CD8-positive, alpha-beta memory T cell (primary cell): ENCODE data around the gene SEC31A. TPM values are rescaled to one million over a fixed set of nuclear protein-coding genes. Genes with fewer than 3 reads are reported as not detected.

Experiments
- CTCF ChIA-PET: fragments of 350-600 bp; sonication (Branson Sonifier 250); formaldehyde crosslinking; loops from one replicate; lab custom pipeline; 2021; ENCODE audit warnings: antibody characterized with exemption; lab: Charles Lee
- POLR2A ChIA-PET: fragments of 350-600 bp; sonication (Branson Sonifier 250); formaldehyde crosslinking; loops from one replicate; lab custom pipeline; 2021; ENCODE audit warnings: antibody characterized with exemption; lab: Charles Lee
- DNase-seq, 5 donors: peaks; one replicate each; pipeline versions ENCODE4 v3.0.0 to v3.0.0-alpha.2; 2020 to 2022; ENCODE audit warnings: mixed read lengths in 1 of 5
- H3K27ac ChIP-seq: one replicate; pipeline ENCODE4 v1.7.0; 2013; ENCODE audit warnings: low read depth, mild to moderate bottlenecking, low read length, moderate library complexity
- H3K27me3 ChIP-seq: 2 replicates; pipeline ENCODE4 v1.7.0; 2013; ENCODE audit warnings: low read length, mild to moderate bottlenecking; ENCODE audit not compliant: insufficient read depth, poor library complexity, severe bottlenecking
- H3K36me3 ChIP-seq: 2 replicates; pipeline ENCODE4 v1.7.0; 2013; ENCODE audit warnings: mild to moderate bottlenecking, low read length, moderate library complexity; ENCODE audit not compliant: insufficient read depth
- H3K4me1 ChIP-seq: 2 replicates; pipeline ENCODE4 v1.7.0; 2013; ENCODE audit warnings: mild to moderate bottlenecking, low read length, moderate library complexity; ENCODE audit not compliant: insufficient read depth
- H3K4me3 ChIP-seq: 2 replicates; pipeline ENCODE4 v1.7.0; 2013; ENCODE audit warnings: mild to moderate bottlenecking, low read length
- H3K9me3 ChIP-seq: 2 replicates; pipeline ENCODE4 v1.7.0; 2013; ENCODE audit warnings: mild to moderate bottlenecking, low read length
- H3K27ac Mint-ChIP-seq, 8 donors: one replicate each; pipeline ENCODE4 v1.8.0; 2020 to 2021; ENCODE audit warnings: mixed read lengths in 8 of 8, mild to moderate bottlenecking in 6 of 8, inconsistent platforms in 3 of 8, moderate library complexity in 3 of 8
- H3K27me3 Mint-ChIP-seq, 2 donors: one replicate each; pipeline ENCODE4 v1.8.0; 2020 to 2021; ENCODE audit warnings: mixed read lengths in 2 of 2, mild to moderate bottlenecking in 1 of 2, moderate library complexity in 1 of 2
- H3K36me3 Mint-ChIP-seq, 3 donors: one replicate each; pipeline ENCODE4 v1.8.0; 2020 to 2021; ENCODE audit warnings: mixed read lengths in 3 of 3, inconsistent platforms in 1 of 3, mild to moderate bottlenecking in 1 of 3
- H3K4me1 Mint-ChIP-seq, 3 donors: one replicate each; pipeline ENCODE4 v1.8.0; 2020 to 2021; ENCODE audit warnings: mixed read lengths in 3 of 3, inconsistent platforms in 1 of 3, mild to moderate bottlenecking in 1 of 3
- H3K4me3 Mint-ChIP-seq, 7 donors: one replicate each; pipeline ENCODE4 v1.8.0; 2020 to 2021; ENCODE audit warnings: mixed read lengths in 7 of 7, mild to moderate bottlenecking in 6 of 7, moderate library complexity in 4 of 7, inconsistent platforms in 2 of 7
- H3K9me3 Mint-ChIP-seq, 5 donors: one replicate each; pipeline ENCODE4 v1.8.0; 2020 to 2022; ENCODE audit warnings: mixed read lengths in 5 of 5, mild to moderate bottlenecking in 3 of 5, moderate library complexity in 2 of 5, inconsistent platforms in 1 of 5
- polyA plus RNA-seq: library from polyadenylated mRNA; unstranded; fragments of 300-500 nt; fragmentation: Illumina TruSeq; gene quantifications from one replicate; pipeline ENCODE4 v1.2.3, GENCODE V29; 2021
- total RNA-seq, 2 experiments: library from RNA; stranded (reverse); gene quantifications; one replicate each; pipeline ENCODE4 v1.2.3, GENCODE V29; 2021

The SEC31A gene
- total and polyA plus RNA-seq, 3 experiments from 2014 or later: 87.3 to 129 (median 100) TPM

GRCh38 chr4:82777857-82778525, 113.0 kb downstream of the SEC31A start:
- H3K27me3 Mint-ChIP-seq: no peaks in the 10 kb centered on the region
- CTCF ChIA-PET: no interaction called here
- peak overlapping the region in 1 of 8 donors; percentile 48 for H3K27ac Mint-ChIP-seq
- POLR2A ChIA-PET: no interaction called here
- no peaks in the 10 kb centered on the region for H3K27me3 ChIP-seq
- H3K9me3 Mint-ChIP-seq: no peaks in the 10 kb centered on the region
- DNase-seq: no peak
- H3K4me1 ChIP-seq: no peaks in the 10 kb centered on the region
- H3K27ac ChIP-seq: no peak overlapping the region
- H3K9me3 ChIP-seq: no peaks in the 10 kb centered on the region
- no peaks in the 10 kb centered on the region for H3K36me3 ChIP-seq
- H3K4me3 Mint-ChIP-seq: no peak overlapping the region
- H3K4me1 Mint-ChIP-seq: no peaks in the 10 kb centered on the region
- no peak overlapping the region for H3K4me3 ChIP-seq
- peaks cover 0 to 5% (median 4%) of the 10 kb centered on the region in 3 donors for H3K36me3 Mint-ChIP-seq

- peaks cover 0 to 8% (median 4%) of the 10 kb centered on the region in 3 donors for H3K36me3 Mint-ChIP-seq
- H3K36me3 ChIP-seq: no peaks in the 10 kb centered on the region
- DNase-seq: no peak
- no peaks in the 10 kb centered on the region for H3K27me3 Mint-ChIP-seq
- POLR2A ChIA-PET: no interaction called here
- H3K27ac ChIP-seq: no peak overlapping the region
- CTCF ChIA-PET: no interaction called here
- H3K27ac Mint-ChIP-seq: peak overlapping the region in 1 of 8 donors; percentile 63
- no peaks in the 10 kb centered on the region for H3K4me1 Mint-ChIP-seq
- H3K9me3 ChIP-seq: no peaks in the 10 kb centered on the region
- H3K9me3 Mint-ChIP-seq: no peaks in the 10 kb centered on the region
- H3K4me3 Mint-ChIP-seq: no peak overlapping the region
- H3K4me1 ChIP-seq: no peaks in the 10 kb centered on the region
- H3K27me3 ChIP-seq: no peaks in the 10 kb centered on the region
- H3K4me3 ChIP-seq: no peak overlapping the region
These were observed 113.9 kb downstream of the SEC31A start for GRCh38 chr4:82776925-82777542.

GRCh38 chr4:82775243-82775642, 115.7 kb downstream of the SEC31A start:
- peak overlapping the region in 1 of 8 donors; percentile 61 for H3K27ac Mint-ChIP-seq
- ChIA-PET POLR2A (no interaction called here), CTCF (no interaction called here)
- H3K4me3 ChIP-seq: no peak overlapping the region
- H3K9me3 Mint-ChIP-seq: no peaks in the 10 kb centered on the region
- H3K27me3 ChIP-seq: no peaks in the 10 kb centered on the region
- H3K4me3 Mint-ChIP-seq: no peak overlapping the region
- H3K4me1 ChIP-seq: no peaks in the 10 kb centered on the region
- H3K27me3 Mint-ChIP-seq: peaks cover 0 to 4% of the 10 kb centered on the region in 2 donors
- H3K36me3 ChIP-seq: no peaks in the 10 kb centered on the region
- no peak for DNase-seq
- peaks cover 0 to 8% (median 4%) of the 10 kb centered on the region in 3 donors for H3K36me3 Mint-ChIP-seq
- H3K4me1 Mint-ChIP-seq: no peaks in the 10 kb centered on the region
- no peaks in the 10 kb centered on the region for H3K9me3 ChIP-seq
- no peak overlapping the region for H3K27ac ChIP-seq

- Mint-ChIP-seq H3K27ac (no peak overlapping the region), H3K4me1 (no peaks in the 10 kb centered on the region), H3K4me3 (no peak overlapping the region), H3K27me3 (peaks cover 0 to 4% of the 10 kb centered on the region in 2 donors), H3K36me3 (peaks cover 0 to 8% (median 4%) of the 10 kb centered on the region in 3 donors), H3K9me3 (no peaks in the 10 kb centered on the region)
- Histone ChIP-seq H3K36me3 (no peaks in the 10 kb centered on the region), H3K4me3 (no peak overlapping the region), H3K27ac (no peak overlapping the region), H3K27me3 (no peaks in the 10 kb centered on the region), H3K9me3 (no peaks in the 10 kb centered on the region), H3K4me1 (no peaks in the 10 kb centered on the region)
- DNase-seq: no peak
- CTCF ChIA-PET: no interaction called here
- POLR2A ChIA-PET: no interaction called here
These were observed 116.2 kb downstream of the SEC31A start for GRCh38 chr4:82774711-82775171.

GRCh38 chr4:82773057-82773456, 117.9 kb downstream of the SEC31A start:
- Mint-ChIP-seq H3K4me3 (no peak overlapping the region), H3K9me3 (no peaks in the 10 kb centered on the region), H3K27ac (no peak overlapping the region), H3K27me3 (peaks cover 0 to 5% of the 10 kb centered on the region in 2 donors), H3K36me3 (peaks cover 0 to 8% (median 4%) of the 10 kb centered on the region in 3 donors), H3K4me1 (no peaks in the 10 kb centered on the region)
- H3K4me3 ChIP-seq: no peak overlapping the region
- no peaks in the 10 kb centered on the region for H3K9me3 ChIP-seq
- POLR2A ChIA-PET: no interaction called here
- no peak for DNase-seq
- H3K36me3 ChIP-seq: no peaks in the 10 kb centered on the region
- H3K27ac ChIP-seq: no peak overlapping the region
- H3K4me1 ChIP-seq: no peaks in the 10 kb centered on the region
- no peaks in the 10 kb centered on the region for H3K27me3 ChIP-seq
- CTCF ChIA-PET: no interaction called here

GRCh38 chr4:82770607-82771006, 120.3 kb downstream of the SEC31A start:
- Histone ChIP-seq H3K27ac (no peak overlapping the region), H3K9me3 (no peaks in the 10 kb centered on the region), H3K36me3 (no peaks in the 10 kb centered on the region), H3K4me1 (no peaks in the 10 kb centered on the region), H3K4me3 (no peak overlapping the region), H3K27me3 (no peaks in the 10 kb centered on the region)
- CTCF ChIA-PET: no interaction called here
- Mint-ChIP-seq H3K27ac (no peak overlapping the region), H3K27me3 (peaks cover 0 to 6% of the 10 kb centered on the region in 2 donors), H3K36me3 (peaks cover 2 to 18% (median 10%) of the 10 kb centered on the region in 3 donors), H3K9me3 (peaks cover 12 to 18% (median 14%) of the 10 kb centered on the region in 5 donors), H3K4me3 (no peak overlapping the region), H3K4me1 (no peaks in the 10 kb centered on the region)
- POLR2A ChIA-PET: no interaction called here
- no peak for DNase-seq

Other genes starting within 250 kb of the SEC31A start
- 1 to 10 TPM; 6.2 to 6.3 TPM for gene SCD5, start 92.4 kb downstream of the SEC31A start, total RNA-seq
- gene SCD5, start 92.4 kb downstream of the SEC31A start, polyA plus RNA-seq: 2.6 TPM
- 1 to 10 TPM; 1.6 to 2.3 TPM for gene THAP9, start 9.6 kb upstream of the SEC31A start, total RNA-seq
- gene THAP9, start 9.6 kb upstream of the SEC31A start, polyA plus RNA-seq: 2.0 TPM
- 10 to 100 TPM; 22.1 to 23.0 TPM for gene LIN54, start 119.7 kb upstream of the SEC31A start, total RNA-seq
- gene LIN54, start 119.7 kb upstream of the SEC31A start, polyA plus RNA-seq: 9.2 TPM
- 10 to 100 TPM; 38.4 to 38.5 TPM for gene COPS4, start 144.0 kb upstream of the SEC31A start, total RNA-seq
- 64.0 TPM for gene COPS4, start 144.0 kb upstream of the SEC31A start, polyA plus RNA-seq
- 10 to 100 TPM; 17.8 to 19.7 TPM for gene PLAC8, start 223.6 kb upstream of the SEC31A start, total RNA-seq
- 550 TPM for gene PLAC8, start 223.6 kb upstream of the SEC31A start, polyA plus RNA-seq